ENCODE measurements around the gene PTPN6.

The PTPN6 gene

DNA sequence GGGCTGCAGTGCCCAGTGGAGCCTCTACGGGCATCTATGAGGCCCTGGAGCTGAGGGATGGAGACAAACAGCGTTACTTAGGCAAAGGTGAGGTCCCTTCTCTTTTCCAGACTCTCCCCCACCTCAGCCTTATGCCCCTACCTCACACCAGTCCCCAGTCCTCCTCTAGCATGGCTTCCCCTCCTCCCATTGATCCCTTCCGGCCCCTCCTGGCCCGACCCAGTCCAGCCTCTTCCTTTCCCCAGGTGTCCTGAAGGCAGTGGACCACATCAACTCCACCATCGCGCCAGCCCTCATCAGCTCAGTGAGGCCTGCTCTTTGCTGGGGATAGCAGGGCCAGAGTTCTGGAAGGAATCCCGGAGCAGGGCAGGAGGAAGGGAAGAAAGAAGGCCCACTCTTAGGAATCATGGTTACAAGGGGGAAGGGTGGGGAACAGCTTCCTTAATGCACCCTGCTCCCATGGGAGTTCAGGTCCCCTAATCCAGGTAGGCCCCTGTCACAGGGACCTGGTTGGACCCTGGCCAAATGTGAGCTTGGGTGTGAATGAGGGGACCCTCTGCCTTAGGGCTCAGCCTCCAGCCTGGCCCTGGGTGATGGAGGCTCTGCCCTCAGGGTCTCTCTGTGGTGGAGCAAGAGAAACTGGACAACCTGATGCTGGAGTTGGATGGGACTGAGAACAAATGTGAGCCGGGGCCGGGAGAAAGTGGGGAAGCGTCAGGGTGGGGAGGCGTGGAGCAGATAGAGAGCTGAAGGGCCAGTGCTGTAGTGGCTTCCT lies 34.5 kb upstream of the PTPN6 start:
- CTCF ChIA-PET = interaction anchor here (0.5 to 1.0 kb wide), 2 partner anchors 25 to 32 kb away, joined by 3 to 5 read pairs; no protein-coding TSS in a partner anchor
- TF ChIP-seq, protein P1, sequence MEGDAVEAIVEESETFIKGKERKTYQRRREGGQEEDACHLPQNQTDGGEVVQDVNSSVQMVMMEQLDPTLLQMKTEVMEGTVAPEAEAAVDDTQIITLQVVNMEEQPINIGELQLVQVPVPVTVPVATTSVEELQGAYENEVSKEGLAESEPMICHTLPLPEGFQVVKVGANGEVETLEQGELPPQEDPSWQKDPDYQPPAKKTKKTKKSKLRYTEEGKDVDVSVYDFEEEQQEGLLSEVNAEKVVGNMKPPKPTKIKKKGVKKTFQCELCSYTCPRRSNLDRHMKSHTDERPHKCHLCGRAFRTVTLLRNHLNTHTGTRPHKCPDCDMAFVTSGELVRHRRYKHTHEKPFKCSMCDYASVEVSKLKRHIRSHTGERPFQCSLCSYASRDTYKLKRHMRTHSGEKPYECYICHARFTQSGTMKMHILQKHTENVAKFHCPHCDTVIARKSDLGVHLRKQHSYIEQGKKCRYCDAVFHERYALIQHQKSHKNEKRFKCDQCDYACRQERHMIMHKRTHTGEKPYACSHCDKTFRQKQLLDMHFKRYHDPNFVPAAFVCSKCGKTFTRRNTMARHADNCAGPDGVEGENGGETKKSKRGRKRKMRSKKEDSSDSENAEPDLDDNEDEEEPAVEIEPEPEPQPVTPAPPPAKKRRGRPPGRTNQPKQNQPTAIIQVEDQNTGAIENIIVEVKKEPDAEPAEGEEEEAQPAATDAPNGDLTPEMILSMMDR (conservative IDR thresholded peaks at IDR 0.05; ENCODE audit: low read depth) = no peak
- no peak for DNase-seq (ENCODE audit: low spot score)
- POLR2A ChIA-PET (ENCODE audit: low non-redundant PET) = no interaction called here
- no peak overlapping the region for H3K27ac ChIP-seq

DNA sequence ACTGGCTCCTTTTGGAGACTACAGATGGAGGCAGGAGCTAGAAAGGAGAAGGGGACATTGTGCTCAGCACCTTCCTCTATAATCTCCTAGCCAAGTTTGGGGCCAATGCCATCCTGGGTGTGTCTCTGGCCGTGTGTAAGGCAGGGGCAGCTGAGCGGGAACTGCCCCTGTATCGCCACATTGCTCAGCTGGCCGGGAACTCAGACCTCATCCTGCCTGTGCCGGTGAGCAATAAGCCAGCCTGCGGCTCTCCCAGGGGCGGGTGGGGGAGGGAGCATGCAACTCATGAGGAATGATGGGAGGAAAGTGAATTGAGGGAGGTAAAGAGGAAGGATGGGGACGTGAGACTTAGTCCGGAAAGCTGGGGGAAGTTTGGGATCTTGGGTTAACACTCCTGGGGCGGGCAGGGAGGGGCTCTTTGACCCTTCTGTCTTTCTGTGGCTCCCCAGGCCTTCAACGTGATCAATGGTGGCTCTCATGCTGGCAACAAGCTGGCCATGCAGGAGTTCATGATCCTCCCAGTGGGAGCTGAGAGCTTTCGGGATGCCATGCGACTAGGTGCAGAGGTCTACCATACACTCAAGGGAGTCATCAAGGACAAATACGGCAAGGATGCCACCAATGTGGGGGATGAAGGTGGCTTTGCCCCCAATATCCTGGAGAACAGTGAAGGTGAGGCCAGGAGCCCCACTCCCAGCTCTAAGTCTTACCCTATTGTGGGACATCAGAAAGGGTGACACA lies 33.5 kb upstream of the PTPN6 start:
- CTCF ChIA-PET = interaction anchor here (0.5 to 1.1 kb wide), 6 partner anchors 17 to 252 kb away, joined by 3 to 5 read pairs (median 4); partner anchors contain the start of gene SPSB2
- POLR2A ChIA-PET (ENCODE audit: low non-redundant PET) = interaction anchor here (0.6 kb wide), 1 partner anchor 38 kb away, joined by 3 read pairs; no protein-coding TSS in a partner anchor
- TF ChIP-seq, protein P1 (conservative IDR thresholded peaks at IDR 0.05; ENCODE audit: low read depth) = no peak

DNA sequence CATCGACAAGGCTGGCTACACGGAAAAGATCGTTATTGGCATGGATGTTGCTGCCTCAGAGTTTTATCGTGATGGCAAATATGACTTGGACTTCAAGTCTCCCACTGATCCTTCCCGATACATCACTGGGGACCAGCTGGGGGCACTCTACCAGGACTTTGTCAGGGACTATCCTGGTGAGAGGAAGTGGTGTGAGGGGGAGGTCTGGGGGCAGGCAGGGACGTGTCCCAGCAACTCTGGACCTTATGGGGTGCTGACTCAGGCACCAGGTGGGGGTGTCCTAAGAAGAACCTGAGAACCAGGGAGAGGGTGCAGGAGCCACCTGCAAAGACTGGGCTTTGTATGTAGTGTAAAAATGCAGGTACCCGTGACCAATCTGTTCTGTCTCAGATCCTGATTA lies 31.6 kb upstream of the PTPN6 start:
- no peak overlapping the region for H3K27ac ChIP-seq
- no peak for DNase-seq (ENCODE audit: low spot score)
- TF ChIP-seq, protein P1 (conservative IDR thresholded peaks at IDR 0.05; ENCODE audit: low read depth) = no peak
- POLR2A ChIA-PET (ENCODE audit: low non-redundant PET) = interaction anchor here (0.6 kb wide), 1 partner anchor 264 kb away, joined by 11 read pairs; no protein-coding TSS in a partner anchor
- CTCF ChIA-PET = no interaction called here

More for the DNA sequence above, 33.5 kb upstream of the PTPN6 start:
- DNase-seq (ENCODE audit: low spot score) = no peak
- no peak overlapping the region for H3K27ac ChIP-seq

DNA sequence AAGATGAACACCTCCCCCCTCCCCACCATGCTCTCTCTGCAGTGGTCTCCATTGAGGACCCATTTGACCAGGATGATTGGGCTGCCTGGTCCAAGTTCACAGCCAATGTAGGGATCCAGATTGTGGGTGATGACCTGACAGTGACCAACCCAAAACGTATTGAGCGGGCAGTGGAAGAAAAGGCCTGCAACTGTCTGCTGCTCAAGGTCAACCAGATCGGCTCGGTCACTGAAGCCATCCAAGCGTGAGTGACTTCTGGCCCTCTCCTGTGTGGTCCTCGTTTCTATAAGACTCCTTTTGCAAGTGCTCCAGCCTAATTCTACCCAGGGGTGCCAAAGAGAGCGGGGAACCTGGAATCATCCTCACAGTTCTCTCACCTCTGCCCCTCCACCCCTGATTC lies 29.6 kb upstream of the PTPN6 start:
- no peak for DNase-seq (ENCODE audit: low spot score)
- ChIA-PET CTCF (interaction anchor here (0.7 to 1.1 kb wide), 3 partner anchors 23 to 51 kb away, joined by 3 to 8 read pairs (median 3); no protein-coding TSS in a partner anchor), POLR2A (ENCODE audit: low non-redundant PET) (no interaction called here)
- no peak overlapping the region for H3K27ac ChIP-seq
- TF ChIP-seq, protein P1 (conservative IDR thresholded peaks at IDR 0.05; ENCODE audit: low read depth) = no peak

DNA sequence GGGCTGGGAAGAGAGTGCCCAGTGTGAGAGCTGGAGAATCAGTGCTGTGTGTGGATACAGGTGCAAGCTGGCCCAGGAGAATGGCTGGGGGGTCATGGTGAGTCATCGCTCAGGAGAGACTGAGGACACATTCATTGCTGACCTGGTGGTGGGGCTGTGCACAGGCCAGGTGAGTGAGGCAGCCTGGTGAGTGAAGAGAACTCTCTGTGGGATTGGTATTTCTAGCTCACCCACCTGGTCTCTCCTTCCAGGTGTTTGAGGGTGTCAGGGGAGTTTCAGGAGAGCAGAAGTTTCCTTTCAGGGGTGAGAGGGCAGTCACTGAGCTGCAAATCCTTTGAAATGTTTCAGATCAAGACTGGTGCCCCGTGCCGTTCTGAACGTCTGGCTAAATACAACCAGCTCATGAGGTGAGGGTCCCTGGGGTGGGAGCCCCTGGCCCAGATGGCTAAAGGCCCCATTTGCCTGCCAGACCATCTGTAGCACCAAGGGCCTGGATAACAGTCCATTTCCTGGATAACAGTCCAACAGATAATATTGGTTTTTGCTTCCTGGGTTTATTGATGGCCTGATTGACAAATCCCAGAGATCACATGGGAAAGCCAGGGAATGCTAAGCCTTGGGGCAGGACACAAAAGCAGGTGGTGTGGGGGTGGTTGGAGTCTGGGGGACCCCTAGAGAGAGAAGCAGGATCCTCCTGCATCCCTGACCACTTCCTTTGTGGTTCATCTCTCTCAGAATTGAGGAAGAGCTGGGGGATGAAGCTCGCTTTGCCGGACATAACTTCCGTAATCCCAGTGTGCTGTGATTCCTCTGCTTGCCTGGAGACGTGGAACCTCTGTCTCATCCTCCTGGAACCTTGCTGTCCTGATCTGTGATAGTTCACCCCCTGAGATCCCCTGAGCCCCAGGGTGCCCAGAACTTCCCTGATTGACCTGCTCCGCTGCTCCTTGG lies 28.9 kb upstream of the PTPN6 start:
- DNase-seq (ENCODE audit: low spot score) = no peak
- H3K27ac ChIP-seq = no peak overlapping the region

More for the DNA sequence above, 28.9 kb upstream of the PTPN6 start:
- CTCF ChIA-PET = interaction anchor here (0.7 to 1.1 kb wide), 4 partner anchors 22 to 233 kb away, joined by 3 to 8 read pairs (median 3); partner anchors contain the start of gene ZNF384
- TF ChIP-seq, protein P1 (conservative IDR thresholded peaks at IDR 0.05; ENCODE audit: low read depth) = no peak
- POLR2A ChIA-PET (ENCODE audit: low non-redundant PET) = interaction anchor here (0.5 kb wide), 1 partner anchor 233 kb away, joined by 3 read pairs; no protein-coding TSS in a partner anchor
